ENCODE data around the gene NFATC3.

The NFATC3 gene

GRCh38 chr16:68233085-68233834, 148.1 kb downstream of the NFATC3 start:
- DNase-seq = no peak

GRCh38 chr16:68233835-68234187, 148.6 kb downstream of the NFATC3 start:
- no peak for DNase-seq

- DNase-seq = no peak
Observed at GRCh38 chr16:68234188-68235107, 149.3 kb downstream of the NFATC3 start.

GRCh38 chr16:68235108-68235886, 150.1 kb downstream of the NFATC3 start:
- DNase-seq = no peak

- no peak for DNase-seq
Observed at GRCh38 chr16:68235887-68236136, 150.6 kb downstream of the NFATC3 start, which contains the start of gene ESRP2. TSS of gene ESRP2 (minus strand) at chr16:68236127. CDS start at chr16:68236045, 82 bp downstream.

GRCh38 chr16:68236137-68236825, 151.1 kb downstream of the NFATC3 start:
- DNase-seq = no peak

GRCh38 chr16:68236826-68237242, 151.7 kb downstream of the NFATC3 start:
- no peak for DNase-seq

GRCh38 chr16:68237243-68238028, 152.3 kb downstream of the NFATC3 start:
- DNase-seq = peak; percentile 89 to 99

GRCh38 chr16:68238029-68238345, 152.8 kb downstream of the NFATC3 start:
- no peak for DNase-seq

GRCh38 chr16:68242085-68242484, 156.9 kb downstream of the NFATC3 start:
- DNase-seq = no peak

- no peak for DNase-seq
Observed at GRCh38 chr16:68242926-68243858, 158.0 kb downstream of the NFATC3 start.

GRCh38 chr16:68244481-68244902, 159.3 kb downstream of the NFATC3 start:
- DNase-seq = no peak

GRCh38 chr16:68244903-68245853, 160.0 kb downstream of the NFATC3 start, which contains the start of gene PLA2G15:
TSS of gene PLA2G15 (plus strand) at chr16:68245373. CDS start at chr16:68245427, 54 bp downstream.
- DNase-seq = peak in 1 of 2 experiments; percentile 71

- DNase-seq = no peak
Observed at GRCh38 chr16:68246121-68246520, 161.0 kb downstream of the NFATC3 start.

- no peak for DNase-seq
Observed at GRCh38 chr16:68246666-68247065, 161.5 kb downstream of the NFATC3 start.

- DNase-seq = no peak
Observed at GRCh38 chr16:68247400-68247799, 162.2 kb downstream of the NFATC3 start.

GRCh38 chr16:68247932-68248331, 162.8 kb downstream of the NFATC3 start:
- no peak for DNase-seq

- DNase-seq = no peak
Observed at GRCh38 chr16:68249371-68249770, 164.2 kb downstream of the NFATC3 start.

GRCh38 chr16:68250951-68251350, 165.8 kb downstream of the NFATC3 start:
- DNase-seq = no peak
